ENCODE measurements around the gene OXTR.

Gene OXTR

DNA sequence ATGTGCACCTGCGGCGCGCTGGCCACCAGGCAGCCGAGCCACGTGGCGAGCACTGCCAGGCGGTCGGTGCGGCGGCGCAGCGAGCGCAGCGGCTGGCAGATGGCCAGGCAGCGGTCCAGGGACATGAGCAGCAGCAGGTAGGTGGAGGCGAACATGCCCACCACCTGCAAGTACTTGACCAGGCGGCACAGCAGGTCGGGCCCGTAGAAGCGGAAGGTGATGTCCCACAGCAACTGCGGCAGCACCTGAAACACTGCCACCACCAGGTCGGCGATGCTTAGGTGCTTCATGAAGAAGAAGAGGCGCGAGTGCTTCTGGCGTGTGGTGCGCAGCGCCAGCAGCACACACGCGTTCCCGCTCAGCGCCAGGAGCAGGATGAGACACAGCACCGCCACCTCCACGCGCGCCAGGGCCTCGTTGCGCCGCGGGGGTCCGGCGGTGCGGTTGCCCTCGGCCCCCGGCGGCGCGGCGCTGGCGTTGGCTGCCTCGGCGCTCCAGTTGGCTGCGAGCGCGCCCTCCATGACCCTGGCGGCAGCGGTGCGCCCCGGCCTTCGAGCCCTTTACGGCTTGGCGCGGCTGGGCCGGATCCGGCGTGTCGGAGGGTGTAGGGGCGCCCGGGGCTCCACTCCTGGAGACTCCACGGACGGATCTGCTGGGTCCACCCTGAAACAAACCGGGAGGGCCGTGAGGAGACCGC, 1.6 kb downstream of the OXTR start:
- DNase-seq (ENCODE audit: low read depth), result no peak

DNA sequence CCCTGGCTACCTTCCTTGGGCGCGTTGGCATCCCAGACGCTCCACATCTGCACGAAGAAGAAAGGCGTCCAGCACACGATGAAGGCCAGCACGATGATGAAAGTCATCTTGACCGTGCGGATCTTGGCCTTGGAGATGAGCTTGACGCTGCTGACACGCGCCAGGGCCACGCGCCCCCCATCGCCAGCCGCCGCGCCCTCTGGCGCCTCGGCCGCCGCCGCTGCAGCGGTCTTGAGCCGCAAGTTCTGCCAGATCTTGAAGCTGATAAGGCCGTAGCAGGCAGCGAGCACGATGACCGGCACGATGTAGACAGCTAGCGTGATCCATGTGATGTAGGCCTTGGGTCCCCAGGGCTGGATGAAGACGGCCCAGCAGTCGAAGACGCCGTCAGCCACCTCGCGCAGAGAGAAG, 2.2 kb downstream of the OXTR start:
- DNase-seq (ENCODE audit: low read depth), result no peak

DNA sequence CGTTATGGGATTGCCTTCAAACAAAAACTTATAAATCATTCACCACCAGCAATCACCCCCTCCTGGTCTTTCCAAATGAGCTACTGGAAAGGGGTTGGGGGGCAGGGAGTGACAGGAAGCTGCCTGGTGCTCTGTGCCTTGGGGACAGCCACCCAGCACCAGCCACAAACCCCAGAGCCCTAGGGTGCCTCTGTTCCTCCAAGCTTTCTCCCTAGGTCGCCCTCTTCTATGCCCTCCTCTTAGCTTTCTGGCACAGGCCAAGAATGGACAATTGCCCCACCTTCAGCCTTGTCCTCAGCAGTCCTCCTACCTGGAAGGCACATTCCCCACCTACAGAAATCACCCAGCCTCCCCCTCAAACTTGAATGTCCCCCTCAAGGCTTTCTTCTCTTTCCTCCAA, 3.3 kb downstream of the OXTR start:
- DNase-seq (ENCODE audit: low read depth), result no peak

DNA sequence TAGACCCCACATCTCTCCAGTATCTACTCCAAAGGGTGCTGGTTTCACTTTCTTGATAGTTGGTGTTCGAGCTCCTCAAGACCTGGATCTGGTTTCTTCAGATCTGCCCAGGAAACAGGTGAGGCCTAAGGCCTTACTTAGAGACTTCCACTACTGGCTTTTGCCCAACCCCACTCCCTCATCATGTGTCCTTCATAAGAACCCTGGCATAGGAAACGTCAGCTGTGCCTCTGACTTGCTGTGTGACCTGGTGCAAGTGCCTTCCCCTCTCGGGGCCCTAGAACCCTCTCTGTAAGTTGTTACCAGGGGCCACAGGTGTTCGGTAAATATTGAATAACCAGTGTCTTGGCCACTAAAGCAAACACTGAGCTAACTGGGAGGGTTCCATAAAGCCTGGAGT, 3.9 kb downstream of the OXTR start:
- DNase-seq (ENCODE audit: low read depth), result no peak

DNA sequence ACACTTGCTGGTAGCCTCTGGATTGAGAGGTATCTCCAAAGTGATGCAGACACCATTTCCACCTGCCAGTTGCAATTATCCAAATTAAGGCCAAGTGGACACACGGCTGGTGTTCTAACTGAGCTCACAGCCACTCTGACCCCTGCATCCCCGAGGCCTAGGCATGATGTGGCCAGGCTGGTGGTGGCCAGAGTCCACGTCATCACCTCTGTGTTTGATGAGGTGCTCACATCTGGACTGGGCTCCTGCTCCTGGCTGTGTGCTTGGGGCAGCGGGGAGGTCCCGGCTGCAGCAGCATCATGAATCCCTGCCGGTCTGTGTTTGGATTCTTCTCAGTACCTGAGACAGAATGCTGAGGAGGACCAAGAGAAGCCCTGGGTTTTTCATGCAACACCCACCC, 4.9 kb downstream of the OXTR start:
- no peak for DNase-seq (ENCODE audit: low read depth)

DNA sequence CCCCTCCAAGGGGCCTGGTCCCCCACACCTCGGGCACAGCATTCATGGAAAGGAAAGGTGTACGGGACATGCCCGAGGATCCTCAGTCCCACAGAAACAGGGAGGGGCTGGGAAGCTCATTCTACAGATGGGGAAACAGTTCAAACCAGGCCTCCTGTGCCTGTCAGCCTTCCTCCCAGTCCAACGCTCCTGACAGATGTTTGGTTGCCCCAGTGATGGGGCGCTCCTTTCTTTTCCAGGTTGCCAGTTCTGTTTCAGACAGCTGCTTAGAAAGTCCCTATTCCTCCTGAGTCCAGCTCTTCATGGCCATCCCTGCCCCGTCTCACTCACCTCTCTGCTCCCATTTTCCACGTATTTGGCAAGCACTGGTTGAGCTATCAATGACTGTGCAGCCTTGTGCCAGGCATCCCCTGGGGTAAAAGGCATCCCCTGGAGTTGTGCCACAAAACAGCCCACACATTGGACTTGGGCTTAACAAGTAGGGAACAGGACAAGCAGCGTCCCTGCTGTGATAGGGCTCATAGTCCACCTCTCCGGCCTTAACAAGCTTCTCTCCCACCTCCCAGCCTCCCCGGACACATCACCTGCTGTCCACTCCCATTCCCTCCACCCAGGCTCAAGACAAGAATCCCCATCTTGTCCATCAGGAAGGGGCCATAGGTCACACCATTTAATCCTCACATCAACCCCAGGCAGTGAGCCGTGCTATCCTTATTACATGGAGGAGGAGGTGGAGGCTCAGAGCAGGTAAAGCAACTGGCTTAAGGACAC, 6.6 kb downstream of the OXTR start:
- DNase-seq (ENCODE audit: low read depth), result no peak

DNA sequence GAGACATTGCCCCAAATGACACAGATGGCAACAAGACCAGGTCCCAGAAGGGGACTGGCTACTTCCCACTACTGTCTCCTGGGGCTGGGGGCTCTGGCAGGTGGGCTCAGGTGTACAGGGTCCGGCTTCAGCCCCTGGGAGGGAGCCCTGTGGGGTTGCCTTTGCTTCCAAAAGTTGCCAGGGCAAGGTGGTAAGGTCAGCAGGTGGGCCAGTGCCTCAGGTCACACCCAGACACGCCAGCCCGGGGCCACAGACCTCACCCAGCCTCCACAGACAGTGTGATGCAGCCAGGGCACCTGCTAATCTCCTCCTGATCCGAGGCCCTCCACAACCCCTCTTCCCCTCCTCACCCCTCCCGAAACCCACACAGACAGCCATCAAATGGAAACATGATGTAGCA, 7.5 kb downstream of the OXTR start:
- DNase-seq (ENCODE audit: low read depth), result no peak

DNA sequence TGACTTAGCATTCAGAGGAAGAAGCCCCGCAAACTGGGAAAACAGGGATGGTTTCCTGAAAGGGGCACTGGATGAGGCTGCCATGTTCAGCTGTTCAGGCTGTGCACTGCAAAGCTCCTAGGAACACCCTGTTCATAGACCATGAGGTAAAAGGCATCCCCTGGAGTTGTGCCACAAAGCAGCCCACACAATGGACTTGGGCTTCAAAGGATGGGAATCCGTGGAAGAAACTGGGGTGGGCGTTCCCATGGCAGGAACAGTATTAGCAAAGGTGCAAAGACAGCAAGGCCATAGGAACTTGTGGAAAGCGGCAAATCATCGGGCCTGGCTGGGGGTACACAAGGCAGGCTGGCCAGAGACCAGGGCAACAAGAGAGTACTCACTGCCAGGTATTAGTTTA, 8.9 kb downstream of the OXTR start:
- no peak for DNase-seq (ENCODE audit: low read depth)

DNA sequence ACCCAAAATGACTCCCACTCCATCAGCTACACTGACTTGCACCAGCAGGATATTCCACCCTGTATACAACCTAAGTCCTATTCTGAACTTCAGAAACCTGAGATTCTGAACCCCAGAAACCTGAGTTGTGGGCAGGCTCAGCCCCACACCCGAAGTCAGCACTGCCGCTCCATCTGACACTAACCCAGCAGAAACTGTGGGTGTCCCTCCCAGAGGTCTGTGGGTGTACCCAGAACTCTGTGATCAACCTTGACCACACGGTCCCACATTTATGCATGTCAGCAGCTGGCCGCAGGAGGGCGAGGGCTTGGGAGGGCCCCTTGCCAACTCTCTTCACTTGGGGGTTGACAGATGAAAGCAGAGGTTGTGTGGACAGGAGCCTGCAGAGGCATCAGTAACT, 9.3 kb downstream of the OXTR start:
- no peak for DNase-seq (ENCODE audit: low read depth)

DNA sequence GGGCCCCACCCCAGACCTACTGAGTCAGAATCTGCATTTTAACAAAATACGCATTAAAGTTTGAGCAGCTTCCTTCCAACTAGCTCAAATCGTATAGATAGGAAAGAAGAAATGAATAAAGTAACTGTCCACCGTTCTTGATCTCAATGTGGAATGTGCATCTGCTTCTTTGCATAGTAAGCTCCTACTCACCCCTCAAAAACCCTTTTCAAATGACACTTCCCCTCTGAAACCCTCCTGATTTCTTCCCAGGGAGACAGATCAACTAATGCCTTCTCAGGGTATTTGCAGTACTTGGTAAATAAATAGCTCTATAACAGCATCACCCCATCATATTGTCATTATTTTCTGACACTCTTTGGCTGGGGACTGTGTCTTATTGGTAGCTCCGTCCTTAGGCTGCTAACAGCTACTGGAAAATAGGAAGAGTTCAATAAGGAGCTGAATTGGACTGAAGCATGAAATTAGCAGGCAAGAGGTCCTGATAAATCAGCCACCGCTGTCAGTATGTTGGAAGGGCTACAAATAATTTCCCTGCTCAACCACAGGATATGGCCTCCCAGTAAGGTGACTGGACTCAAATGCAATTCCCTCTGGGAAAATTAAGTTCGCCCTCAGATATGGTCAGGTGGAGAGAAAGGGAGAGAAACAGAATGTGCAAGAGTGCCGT, 10.2 kb downstream of the OXTR start:
- no peak for DNase-seq (ENCODE audit: low read depth)

DNA sequence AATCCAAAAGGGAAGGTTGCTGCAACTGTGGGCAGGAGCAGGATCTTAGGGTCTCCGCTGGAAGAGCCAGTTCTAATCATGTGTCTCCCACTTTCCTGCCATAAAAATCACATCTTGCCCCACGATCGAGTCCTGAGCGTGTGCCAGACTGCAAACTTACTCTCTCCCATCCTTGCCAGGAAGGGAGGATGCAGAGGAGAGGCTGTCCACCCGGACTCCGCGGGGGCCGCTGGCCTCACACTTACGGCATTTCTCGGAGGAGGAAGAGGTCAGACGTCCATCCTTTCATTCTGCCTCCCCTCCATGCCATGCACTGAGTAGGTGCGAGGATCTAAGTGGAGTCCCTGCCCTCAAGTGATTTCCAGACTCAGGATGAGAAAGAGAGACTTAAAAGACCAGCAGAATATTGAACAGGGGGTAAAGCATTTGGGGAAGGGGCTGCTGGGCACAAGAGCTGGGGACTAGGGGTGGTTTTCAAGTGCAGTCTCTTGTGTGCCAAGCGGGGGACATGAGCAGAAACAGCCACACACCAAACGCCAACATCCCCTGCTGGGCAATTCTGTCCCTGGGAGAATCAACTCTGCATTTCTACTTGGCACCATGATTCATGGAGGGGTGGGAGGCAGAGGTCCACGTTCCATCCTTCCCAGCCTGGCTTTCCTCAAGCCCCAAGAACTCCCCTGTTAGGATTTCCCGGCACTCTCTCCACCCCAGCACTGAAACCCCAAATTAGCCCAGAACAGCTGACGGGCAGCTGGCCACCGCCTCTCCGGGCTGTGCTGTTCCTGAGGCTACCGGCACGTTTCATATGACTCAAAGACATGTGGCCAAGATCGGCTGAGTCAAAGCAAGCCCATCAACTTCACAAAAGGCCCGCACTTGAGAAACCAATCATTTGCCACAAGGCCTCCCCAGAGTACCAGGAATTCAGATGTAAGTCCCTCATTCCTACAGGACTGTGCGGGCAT, 11.6 kb downstream of the OXTR start:
- no peak for DNase-seq (ENCODE audit: low read depth)

DNA sequence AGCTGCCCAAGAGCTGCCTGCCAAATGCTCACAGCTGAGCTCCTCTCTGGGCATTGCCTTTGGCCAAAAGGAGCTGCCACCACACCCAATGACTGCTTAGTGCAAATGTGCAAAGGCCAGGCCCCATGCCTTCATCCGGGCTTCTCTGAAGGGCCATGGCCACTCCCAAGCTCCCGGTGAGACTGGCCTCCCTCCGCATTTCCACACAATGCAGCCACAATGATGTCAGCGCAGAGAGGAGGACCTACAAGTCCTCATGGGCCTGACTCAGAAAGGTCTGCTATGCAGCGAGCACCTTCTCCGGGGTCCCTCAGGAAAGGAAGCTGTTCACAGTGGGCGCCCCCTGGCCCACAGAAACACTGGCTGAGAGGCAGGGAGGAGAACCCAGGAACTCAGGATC, 12.7 kb downstream of the OXTR start:
- no peak for DNase-seq (ENCODE audit: low read depth)

DNA sequence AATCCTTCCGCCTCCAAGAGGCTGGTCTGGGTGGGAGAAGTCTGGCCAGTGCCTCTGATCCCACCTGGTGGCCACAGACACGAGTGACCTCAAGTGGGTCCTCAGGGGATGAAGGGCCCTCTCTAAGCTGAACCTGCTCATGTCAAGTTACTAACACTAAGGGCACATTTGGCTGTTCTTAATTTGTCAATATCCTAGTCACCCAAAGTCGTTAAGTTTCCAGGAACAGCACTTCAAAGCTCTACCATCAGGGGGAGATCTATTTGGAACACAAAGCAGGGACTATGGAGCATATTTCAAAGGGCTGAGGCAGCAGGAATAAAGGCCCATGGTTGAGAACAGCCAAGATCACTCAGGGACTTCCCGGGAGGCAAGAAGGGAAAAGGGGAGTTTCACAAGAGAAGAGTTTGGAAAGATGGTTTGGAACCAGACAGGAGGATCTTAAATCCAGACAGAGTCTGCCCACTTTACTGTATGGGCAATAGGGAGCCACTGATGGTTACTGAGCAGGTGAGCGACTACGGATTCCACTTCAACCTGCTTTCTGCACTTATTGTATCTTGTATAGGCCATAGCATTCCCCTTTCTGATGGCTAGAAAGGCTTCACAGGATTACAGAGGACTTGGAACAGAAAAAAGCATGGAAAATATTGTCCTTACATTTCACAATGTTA, 13.7 kb downstream of the OXTR start:
- DNase-seq (ENCODE audit: low read depth), result no peak

DNA sequence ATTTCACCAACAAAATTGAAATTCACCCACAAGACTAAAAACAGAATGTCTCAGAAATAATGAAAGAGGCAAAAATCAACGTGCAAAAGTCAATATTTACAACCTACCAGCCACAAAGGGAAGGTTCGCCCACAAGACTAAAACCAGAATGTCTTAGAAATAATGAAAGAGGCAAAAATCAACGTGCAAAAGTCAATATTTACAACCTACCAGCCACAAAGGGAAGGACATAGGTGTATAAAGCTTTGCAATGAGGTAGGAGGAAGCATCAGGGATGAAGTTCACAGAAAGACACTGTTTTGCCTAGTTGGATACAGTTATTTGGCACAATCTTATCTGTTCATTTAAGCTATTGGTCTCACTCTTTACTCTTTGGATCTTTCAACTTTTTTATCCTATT, 14.3 kb downstream of the OXTR start:
- DNase-seq (ENCODE audit: low read depth), result no peak

DNA sequence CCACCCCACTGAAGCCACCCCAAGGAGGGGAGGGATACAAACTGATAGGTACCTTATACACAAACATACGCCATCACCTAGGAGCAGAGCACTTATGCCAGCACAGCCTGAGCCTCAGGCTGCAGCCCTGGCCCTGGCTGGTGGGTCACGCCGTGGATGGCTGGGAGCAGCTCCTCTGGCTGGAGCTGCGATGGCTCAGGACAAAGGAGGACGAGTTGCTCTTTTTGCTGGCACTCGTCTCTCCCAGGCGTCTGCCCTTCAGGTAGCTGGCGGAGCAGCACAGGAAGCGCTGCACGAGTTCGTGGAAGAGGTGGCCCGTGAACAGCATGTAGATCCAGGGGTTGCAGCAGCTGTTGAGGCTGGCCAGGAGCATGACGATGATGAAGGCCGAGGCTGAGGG, 16.6 kb downstream of the OXTR start:
- DNase-seq (ENCODE audit: low read depth), result no peak

DNA sequence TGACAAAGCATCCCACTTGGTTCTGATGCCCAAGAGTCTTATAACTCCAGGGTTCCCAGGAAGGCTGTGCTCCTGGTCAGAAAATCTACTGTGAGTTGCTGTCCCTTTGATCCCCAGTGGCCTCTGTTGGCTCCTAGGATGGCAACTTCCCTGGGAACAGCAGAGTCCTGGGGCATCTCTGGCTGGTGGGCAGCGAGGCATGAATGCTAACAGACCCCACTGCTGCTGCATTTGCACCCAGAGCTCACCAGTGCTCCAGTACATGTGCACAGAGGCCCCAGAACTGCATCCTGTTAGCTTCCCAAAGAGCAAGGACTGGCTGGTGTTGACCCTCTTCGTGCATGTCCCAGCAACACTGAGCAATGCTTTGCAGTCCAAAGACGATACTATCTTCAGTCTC, 20.1 kb downstream of the OXTR start:
- DNase-seq (ENCODE audit: low read depth), result no peak

DNA sequence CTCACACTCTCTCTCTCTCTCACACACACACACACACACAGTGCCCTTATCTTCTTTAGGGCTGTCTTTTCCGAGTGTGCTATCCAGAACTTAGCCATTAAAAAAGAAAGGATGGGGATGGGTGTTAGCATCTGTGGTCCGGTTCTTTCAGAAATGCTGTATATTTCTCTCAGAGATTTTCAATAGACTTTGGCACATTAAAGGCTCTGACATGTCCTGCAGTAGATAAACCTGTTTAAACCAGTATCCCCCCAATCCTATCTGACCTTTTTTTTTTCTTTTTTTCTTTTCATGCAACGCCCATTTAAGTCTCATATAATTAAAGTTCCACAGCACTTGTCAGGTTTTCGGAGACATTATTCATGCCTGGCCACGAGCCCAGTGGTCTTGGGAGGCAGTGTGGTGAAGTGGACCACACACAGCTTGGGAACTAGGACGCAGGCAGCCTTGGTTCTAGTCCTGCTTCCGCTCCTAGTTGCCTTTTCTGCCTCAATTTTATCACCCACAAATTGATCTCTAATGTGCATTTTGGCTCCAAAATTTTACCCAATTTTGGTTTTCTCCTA, 22.6 kb downstream of the OXTR start:
- no peak for DNase-seq (ENCODE audit: low read depth)

DNA sequence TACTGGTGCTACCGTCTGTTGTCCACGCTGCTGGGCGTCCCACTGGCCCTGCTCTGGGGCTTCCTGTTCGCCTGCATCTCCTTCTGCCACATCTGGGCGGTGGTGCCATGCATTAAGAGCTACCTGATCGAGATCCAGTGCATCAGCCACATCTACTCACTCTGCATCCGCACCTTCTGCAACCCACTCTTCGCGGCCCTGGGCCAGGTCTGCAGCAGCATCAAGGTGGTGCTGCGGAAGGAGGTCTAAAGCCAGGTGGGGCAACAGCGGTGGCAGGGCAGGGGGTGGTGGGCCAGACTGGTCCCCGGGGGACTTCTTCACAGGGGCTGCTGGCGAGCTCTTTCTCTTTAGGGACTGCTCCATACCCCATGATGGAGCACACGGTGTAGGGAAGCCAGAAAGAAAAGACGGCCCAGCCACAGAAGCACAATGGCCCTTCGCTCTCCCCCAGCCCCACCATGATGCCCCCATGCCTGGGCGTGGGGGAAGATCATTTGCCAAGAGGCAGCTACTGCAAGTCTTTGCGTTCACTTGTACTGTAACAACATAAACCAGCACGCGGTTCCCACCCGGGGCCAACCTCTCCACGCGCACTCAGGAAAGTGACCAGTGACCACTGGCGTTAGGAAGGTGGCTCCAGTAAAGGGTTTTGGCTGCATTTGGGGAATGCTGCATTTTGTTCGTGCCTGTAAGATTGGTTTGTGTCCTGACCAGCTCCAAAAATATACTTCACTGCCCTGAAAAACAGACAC, 23.6 kb downstream of the OXTR start:
- no peak for DNase-seq (ENCODE audit: low read depth)

DNA sequence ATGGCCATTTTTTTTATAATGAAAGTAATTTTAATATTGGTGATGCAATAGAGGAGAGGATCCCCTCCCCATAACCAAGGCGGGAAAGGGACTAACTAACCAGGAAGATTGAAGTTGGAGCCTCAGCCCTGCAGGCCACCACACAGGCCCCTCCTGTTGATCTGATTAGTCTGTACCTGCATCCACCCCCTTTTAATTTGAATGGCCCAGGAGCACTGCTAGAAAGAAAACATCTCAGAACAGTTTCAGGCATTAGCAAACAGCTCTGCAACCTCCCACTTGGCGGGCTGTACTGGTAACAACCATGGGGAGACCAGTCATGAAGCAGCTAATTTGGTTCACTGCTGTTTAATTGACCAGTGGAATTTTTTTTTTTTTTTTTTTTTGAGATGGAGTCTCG, 25.5 kb downstream of the OXTR start:
- DNase-seq (ENCODE audit: low read depth), result no peak

DNA sequence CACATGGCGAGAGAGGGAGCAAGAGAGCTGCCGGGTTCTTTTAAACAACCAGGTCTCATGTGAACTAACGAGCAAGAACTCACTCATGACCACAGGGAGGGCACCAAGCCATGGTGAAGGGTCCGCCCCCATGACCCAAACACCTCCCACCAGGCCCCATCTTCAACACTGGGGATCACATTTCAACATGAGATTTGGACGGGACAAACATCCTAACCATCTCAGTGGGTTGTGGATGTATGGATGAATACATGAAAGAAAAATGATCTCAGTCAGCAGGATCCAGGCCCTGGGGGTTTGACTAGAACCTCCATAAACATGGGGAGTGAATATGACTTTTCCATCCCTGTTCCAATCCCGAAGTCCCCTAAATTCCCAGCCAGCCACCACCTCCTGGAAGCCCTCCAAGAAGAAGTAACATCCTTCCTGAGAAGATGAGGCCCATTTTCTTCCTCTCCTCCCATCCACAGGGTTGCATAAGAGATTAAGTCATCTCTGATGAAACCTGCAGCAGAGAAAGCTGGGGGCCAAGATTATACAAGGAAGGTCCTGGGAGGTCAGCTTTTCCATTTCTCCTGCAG, 26.3 kb downstream of the OXTR start:
- DNase-seq (ENCODE audit: low read depth), result no peak

All from stimulated activated CD8-positive, alpha-beta memory T cell treated with anti-CD3 and anti-CD28 coated beads, Interleukin-12 subunit alpha, Interleukin-12 subunit beta, amount 100 ng/mL, for 4 hours (primary cell).